ENCODE results near the gene METTL16. TPM values are rescaled to one million over a fixed set of nuclear protein-coding genes. Genes with fewer than 3 reads are reported as not detected.

Gene METTL16
- total and polyA plus RNA-seq, 2 donors (not counting 1 experiment from before 2014, with no cell fraction given), result 19.2 to 56.5 TPM

DNA sequence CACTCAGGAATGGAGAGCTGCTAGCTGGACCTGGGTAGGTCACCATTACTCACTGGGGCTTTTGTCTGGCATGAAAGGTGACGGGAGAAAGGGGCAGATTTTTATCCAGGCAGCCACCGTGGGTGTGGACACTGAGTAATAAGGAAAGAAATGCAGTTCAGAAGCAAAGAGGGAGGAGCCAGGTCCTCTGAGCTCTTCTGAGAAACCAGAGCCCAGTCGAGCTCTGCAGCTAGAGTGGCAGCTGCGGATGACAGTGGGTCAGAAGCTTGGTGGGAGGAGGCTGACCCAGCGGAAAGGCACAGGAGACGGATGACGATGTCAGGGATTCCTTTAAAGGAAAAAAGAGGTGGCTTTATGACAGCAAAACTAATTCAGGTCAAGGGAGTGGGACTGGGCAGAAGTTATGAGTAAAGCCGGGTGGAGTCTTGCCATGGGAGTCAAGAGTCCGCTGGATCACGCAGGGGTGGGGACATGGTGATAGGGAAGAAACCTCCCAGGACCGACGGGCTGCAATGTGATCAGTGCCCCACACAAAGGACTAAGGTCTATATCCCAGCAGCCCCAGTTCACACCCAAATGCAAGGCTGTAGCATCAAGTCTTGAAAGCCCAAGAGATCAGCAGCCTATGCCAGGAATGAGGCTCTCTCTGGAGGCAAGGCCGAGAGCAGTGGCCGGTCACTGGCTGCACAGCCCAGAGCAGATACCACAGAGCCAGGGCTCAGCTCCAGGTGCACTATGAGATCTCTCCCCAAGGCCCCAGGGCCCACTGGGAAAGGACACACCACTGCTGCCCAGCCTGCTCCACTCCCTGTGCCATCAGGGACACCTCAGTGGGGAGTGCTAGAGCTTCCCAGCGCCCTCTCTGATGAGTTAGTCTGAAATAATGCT, 104.5 kb downstream of the METTL16 start:
- ATAC-seq (ENCODE audit: low read depth) (no peak), DNase-seq (no peak)
- H3K4me3 ChIP-seq (ENCODE audit: control extremely low read depth in 1 of 5, extremely low read depth in 1 of 5, insufficient read depth in 1 of 5, low read depth in 2 of 5, low read length in 4 of 5), result no peak overlapping the region
- H3K9me3 Mint-ChIP-seq (ENCODE audit: insufficient read depth), result no peaks in the 10 kb centered on the region
- intact Hi-C loops (cut with micrococcal nuclease), result no loop called here
- ChIA-PET POLR2A (interaction anchor here (1.0 kb wide), 1 partner anchor 9 kb away, joined by 3 read pairs; no protein-coding TSS in a partner anchor), CTCF (interaction anchor here (1.2 to 7.4 kb wide), 3 partner anchors 10 to 25 kb away, joined by 4 to 76 read pairs (median 71); no protein-coding TSS in a partner anchor)
- H3K79me2 ChIP-seq (ENCODE audit: control insufficient read depth, insufficient read depth, low read length), result no peaks in the 10 kb centered on the region
- H3K27ac Mint-ChIP-seq, result no peak overlapping the region
- H3K36me3 ChIP-seq (replicated peaks in 1 of 2; ENCODE audit: control extremely low read depth in 1 of 2, control insufficient read depth in 1 of 2, extremely low read depth in 1 of 2, insufficient read depth in 2 of 2, low read length in 1 of 2), result no peaks in the 10 kb centered on the region
- no peaks in the 10 kb centered on the region for H3K27me3 Mint-ChIP-seq
- no peaks in the 10 kb centered on the region for H3K9me3 ChIP-seq (ENCODE audit: control extremely low read depth in 1 of 3, control insufficient read depth in 2 of 3, insufficient read depth in 1 of 3, low read length in 2 of 3)
- no peak overlapping the region for H3K4me2 ChIP-seq (replicated peaks; ENCODE audit: low read depth, low read length, poor library complexity, severe bottlenecking)
- no peak for TF ChIP-seq EZH2 (IDR thresholded peaks at IDR 0.05; ENCODE audit: borderline replicate concordance, insufficient read depth, low read depth, low read length, poor library complexity, severe bottlenecking)
- TF ChIP-seq, protein P1, sequence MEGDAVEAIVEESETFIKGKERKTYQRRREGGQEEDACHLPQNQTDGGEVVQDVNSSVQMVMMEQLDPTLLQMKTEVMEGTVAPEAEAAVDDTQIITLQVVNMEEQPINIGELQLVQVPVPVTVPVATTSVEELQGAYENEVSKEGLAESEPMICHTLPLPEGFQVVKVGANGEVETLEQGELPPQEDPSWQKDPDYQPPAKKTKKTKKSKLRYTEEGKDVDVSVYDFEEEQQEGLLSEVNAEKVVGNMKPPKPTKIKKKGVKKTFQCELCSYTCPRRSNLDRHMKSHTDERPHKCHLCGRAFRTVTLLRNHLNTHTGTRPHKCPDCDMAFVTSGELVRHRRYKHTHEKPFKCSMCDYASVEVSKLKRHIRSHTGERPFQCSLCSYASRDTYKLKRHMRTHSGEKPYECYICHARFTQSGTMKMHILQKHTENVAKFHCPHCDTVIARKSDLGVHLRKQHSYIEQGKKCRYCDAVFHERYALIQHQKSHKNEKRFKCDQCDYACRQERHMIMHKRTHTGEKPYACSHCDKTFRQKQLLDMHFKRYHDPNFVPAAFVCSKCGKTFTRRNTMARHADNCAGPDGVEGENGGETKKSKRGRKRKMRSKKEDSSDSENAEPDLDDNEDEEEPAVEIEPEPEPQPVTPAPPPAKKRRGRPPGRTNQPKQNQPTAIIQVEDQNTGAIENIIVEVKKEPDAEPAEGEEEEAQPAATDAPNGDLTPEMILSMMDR (IDR thresholded peaks at IDR 0.05), result no peak
- 91% methylated on average over 13 of the region's 15 CpGs for WGBS (ENCODE audit: insufficient coverage)
- H3K4me3 Mint-ChIP-seq, result no peak overlapping the region
- no peak overlapping the region for H3K27ac ChIP-seq (ENCODE audit: low read length in 2 of 2)
- no peak overlapping the region for H3K9ac ChIP-seq (ENCODE audit: low read length)
- H3K4me1 Mint-ChIP-seq, result peaks cover 7% of the 10 kb centered on the region
- H3K4me1 ChIP-seq (ENCODE audit: control insufficient read depth in 2 of 2, insufficient read depth in 2 of 2, low read length in 2 of 2), result peaks cover 7 to 8% of the 10 kb centered on the region in 2 donors
- no peaks in the 10 kb centered on the region for H4K20me1 ChIP-seq (ENCODE audit: control insufficient read depth, insufficient read depth, low read length, poor library complexity, severe bottlenecking)
- H2AFZ ChIP-seq (ENCODE audit: insufficient read depth, low read depth, low read length, poor library complexity, severe bottlenecking), result no peak overlapping the region
- no peaks in the 10 kb centered on the region for H3K27me3 ChIP-seq (replicated peaks in 1 of 4; ENCODE audit: control extremely low read depth in 1 of 4, control insufficient read depth in 3 of 4, insufficient read depth in 4 of 4, low read length in 3 of 4)

Data from B cell (primary cell).